ENCODE measurements around the gene WLS.

WLS gene

GRCh38 chr1:68213843-68214242 is 18.5 kb downstream of the WLS start:
- TF ChIP-seq CTCF (IDR thresholded peaks at IDR 0.05; ENCODE audit: control insufficient read depth, extremely low read depth, insufficient read depth), result no peak
- H3K4me3 ChIP-seq (ENCODE audit: low read depth, low read length), result no peak overlapping the region
- DNase-seq (ENCODE audit: low read depth), result no peak

- no peak for DNase-seq (ENCODE audit: low read depth)
- no peak for TF ChIP-seq CTCF (IDR thresholded peaks at IDR 0.05; ENCODE audit: control insufficient read depth, extremely low read depth, insufficient read depth)
- no peak overlapping the region for H3K4me3 ChIP-seq (ENCODE audit: low read depth, low read length)
These were observed 20.5 kb downstream of the WLS start for GRCh38 chr1:68211761-68212380.

GRCh38 chr1:68210829-68211228 is 21.5 kb downstream of the WLS start:
- no peak overlapping the region for H3K4me3 ChIP-seq (ENCODE audit: low read depth, low read length)
- no peak for TF ChIP-seq CTCF (IDR thresholded peaks at IDR 0.05; ENCODE audit: control insufficient read depth, extremely low read depth, insufficient read depth)
- DNase-seq (ENCODE audit: low read depth), result no peak

- no peak overlapping the region for H3K4me3 ChIP-seq (ENCODE audit: low read depth, low read length)
These were observed 22.3 kb downstream of the WLS start for GRCh38 chr1:68210027-68210426.

GRCh38 chr1:68206848-68207689 is 25.3 kb downstream of the WLS start:
- no peak overlapping the region for H3K4me3 ChIP-seq (ENCODE audit: low read depth, low read length)
- TF ChIP-seq CTCF (IDR thresholded peaks at IDR 0.05; ENCODE audit: control insufficient read depth, extremely low read depth, insufficient read depth), result no peak
- DNase-seq (ENCODE audit: low read depth), result no peak

More at GRCh38 chr1:68210027-68210426, 22.3 kb downstream of the WLS start:
- no peak for TF ChIP-seq CTCF (IDR thresholded peaks at IDR 0.05; ENCODE audit: control insufficient read depth, extremely low read depth, insufficient read depth)
- DNase-seq (ENCODE audit: low read depth), result no peak

GRCh38 chr1:68205794-68206358 is 26.4 kb downstream of the WLS start:
- no peak for TF ChIP-seq CTCF (IDR thresholded peaks at IDR 0.05; ENCODE audit: control insufficient read depth, extremely low read depth, insufficient read depth)
- no peak overlapping the region for H3K4me3 ChIP-seq (ENCODE audit: low read depth, low read length)
- no peak for DNase-seq (ENCODE audit: low read depth)
